Activated CD8-positive, alpha-beta memory T cell treated with anti-CD3 and anti-CD28 coated beads, Interleukin-2, amount 50 U/mL, for 4 hours (primary cell): Measurements from ENCODE around the gene CNTN6.

Experiments used
- DNase-seq: peaks from one replicate; pipeline ENCODE4 v3.0.0-alpha.2; 2020

CNTN6 gene

DNA sequence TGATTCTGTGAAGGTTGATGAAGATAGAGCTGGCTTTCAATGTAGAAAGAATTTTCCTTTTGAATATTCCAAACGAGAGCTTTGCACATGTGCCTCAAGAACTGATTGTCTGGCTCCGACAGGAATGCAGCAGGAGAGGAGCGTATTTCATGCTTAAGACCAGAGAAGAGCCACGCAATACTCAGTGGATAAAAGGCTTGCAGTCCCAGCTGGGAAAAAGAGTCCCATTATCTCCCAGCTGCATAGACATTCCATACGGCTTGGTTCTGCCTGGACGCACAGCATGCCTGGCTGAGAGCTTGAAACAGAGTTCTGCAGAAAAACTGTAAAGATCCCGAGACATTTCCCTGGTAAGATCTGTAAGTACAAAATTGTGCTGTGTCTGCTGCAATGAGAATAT is at the start of gene CNTN6:
Gene CNTN6, plus strand, starts transcription at position 254 of the 400 bp plus-strand sequence. CDS start 54,985 bp downstream, outside the sequence.
- no peak for DNase-seq

DNA sequence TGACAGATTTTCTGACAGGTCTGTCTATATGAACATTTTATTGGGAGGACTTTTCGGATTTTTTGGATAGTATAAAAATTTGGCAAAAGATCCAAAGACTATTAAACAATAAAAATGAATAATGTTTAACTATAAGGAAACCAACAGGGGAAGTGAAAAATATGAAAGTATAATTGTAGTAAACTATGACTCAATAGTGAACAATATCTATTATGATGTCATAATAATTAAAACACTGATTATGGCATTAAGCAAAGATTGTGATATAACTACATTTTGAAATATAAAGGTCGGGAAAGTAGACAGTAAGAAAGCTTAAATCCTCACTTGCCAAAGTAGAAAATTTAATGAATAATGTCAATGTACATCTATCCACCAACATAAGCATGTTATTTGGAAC is 44.3 kb upstream of the CNTN6 start:
- no peak for DNase-seq

DNA sequence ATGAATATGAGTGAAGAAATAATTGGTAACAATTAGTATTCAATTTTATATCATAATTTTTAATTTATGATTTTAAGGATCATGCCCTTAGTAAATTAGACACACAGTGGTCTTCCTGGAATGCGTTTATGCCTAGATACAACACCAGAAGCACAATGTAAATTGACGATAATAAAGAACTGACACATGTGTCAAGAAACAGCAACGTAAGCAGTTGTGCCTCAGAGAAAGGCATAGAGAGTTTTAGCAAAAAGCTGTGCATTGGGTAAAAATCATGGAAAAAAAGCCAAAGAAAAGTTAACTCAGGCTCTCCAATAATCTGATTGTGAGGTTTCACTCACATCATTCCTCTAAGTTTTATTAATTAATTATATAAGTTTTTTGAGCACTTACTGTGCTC is 37.0 kb upstream of the CNTN6 start:
- no peak for DNase-seq

DNA sequence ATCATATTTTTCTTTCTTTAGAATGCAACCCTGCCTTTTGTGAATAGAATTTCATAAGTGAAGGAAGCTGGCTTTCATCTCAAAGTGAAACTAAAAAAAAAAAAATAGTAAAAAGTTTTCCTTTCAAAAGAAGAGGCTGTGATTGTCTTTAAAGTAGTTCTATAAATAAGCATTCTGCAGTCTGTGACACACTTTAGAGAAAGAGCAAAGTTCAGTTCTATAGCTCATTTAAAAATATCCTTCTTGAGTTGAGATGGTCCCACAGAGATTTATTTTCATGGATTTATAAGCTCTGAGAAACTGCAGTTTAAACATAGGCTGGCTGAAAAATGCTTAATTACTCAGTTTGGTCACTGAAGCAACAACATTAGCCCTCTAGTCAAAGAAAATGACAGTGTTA is 36.1 kb upstream of the CNTN6 start:
- no peak for DNase-seq

DNA sequence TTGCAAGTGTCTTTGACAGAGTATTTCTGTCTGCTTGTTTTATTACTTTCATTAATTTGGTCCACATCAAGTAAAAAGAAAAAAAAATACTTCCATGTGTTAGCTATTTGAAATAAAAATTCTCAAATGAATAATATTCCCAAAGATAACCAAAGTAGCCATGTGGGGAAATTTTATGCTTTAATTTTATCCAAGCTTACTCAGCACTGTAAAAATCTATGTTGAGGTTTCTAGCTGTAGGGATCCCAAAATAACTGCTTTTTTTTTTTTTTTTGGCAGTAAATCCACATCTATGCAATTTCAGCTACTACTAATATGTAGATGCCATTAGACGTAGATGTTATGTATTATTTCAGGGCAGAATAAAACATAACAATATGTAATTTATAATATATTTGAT is 35.4 kb upstream of the CNTN6 start:
- DNase-seq: no peak

DNA sequence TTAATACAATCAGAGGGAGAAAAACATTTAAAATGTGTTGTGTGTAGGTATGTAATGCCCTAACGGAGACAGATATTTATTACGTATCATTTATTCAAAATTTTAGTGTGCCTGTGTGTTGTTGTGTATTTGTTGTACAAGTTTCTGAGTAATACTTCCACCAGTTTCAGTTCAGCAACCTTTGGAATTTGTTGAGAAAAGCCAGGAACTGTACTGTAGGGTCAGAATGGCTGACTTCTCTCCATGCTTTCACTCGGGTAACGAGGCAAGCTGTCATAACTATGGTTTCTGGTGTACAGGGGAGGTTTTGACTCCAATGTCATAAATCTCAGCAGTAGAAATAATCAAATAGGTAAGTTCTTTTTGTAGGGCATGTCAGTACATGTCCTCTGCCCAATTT is 23.8 kb upstream of the CNTN6 start:
- DNase-seq: no peak

DNA sequence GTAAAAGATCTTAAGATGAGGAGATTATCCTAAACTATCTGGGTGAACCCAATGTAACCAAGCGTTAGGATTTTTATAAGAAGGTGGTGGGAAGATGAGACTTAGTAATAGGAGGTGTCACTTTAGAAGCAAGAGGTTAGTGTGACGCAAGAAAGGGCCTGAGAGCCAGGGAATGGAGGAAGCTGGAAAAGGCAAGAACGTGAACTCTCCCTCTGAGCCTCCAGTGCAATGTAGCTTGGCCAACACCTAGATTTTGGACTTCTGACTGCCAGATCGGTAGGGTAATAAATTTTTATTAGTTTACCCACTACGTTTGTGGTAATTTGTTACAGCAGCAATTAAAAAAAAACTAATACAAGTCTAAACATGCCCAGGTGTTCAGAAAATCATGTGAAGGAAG is 20.8 kb upstream of the CNTN6 start:
- DNase-seq: no peak

DNA sequence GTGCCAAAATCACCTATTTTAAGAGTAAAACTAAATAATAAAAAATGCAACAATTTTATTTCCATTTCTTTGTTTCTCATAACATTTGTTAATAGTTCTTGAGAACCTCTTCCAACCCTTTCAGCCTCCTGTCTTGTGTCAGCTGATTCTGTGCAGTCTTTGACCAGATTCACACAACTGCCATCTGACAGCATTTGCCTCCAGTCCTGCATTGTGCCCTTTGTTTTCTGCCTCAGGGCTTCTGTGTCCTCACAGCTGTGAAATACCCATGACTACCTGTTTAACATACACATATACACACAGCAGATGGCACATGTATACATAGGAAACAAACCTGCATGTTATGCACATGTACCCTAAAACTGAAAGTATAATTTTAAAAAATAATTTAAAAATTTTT is 13.2 kb upstream of the CNTN6 start:
- no peak for DNase-seq

DNA sequence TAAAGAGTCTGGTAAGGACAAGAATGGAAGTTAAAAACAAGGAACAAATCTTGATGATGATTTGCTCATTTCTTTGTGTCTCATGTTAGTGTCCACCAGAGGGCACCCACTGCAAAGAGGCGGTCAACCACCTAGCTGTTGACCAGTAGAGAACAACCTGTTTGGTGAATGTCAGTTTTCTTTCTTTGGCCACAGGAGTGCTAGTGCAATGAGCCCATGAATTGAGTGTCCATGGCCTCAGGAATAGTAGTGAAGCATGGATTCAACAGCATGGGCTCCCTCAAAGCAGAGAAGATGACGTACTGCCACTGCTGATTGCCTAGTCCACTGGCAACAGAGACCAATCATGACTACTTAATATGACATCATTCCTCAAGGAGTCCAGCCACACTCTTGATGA is 10.7 kb upstream of the CNTN6 start:
- no peak for DNase-seq

DNA sequence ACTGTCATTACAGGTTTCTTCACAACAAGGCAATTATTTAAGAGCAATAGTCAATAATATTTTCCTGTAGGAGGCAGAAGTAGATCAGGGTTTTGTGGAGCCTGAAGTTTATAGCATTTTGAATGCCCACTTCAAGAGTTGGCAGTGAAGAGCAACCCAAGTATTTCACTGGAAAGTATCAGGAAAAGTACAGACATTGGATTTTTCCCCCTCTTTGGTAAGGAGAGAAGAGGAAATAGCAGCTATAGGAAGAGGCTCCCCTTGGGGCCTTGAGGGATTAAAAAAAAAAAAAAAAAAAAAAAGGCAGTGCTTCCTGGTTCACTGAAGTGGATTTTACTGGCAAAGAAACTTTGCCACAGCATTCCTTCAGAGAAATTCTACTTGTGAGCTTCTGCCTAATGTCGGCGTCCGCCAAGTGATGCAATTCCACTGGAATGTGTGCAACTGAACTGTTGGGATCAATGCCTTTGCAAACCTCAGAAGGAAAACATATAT is 5.7 kb upstream of the CNTN6 start:
- no peak for DNase-seq

DNA sequence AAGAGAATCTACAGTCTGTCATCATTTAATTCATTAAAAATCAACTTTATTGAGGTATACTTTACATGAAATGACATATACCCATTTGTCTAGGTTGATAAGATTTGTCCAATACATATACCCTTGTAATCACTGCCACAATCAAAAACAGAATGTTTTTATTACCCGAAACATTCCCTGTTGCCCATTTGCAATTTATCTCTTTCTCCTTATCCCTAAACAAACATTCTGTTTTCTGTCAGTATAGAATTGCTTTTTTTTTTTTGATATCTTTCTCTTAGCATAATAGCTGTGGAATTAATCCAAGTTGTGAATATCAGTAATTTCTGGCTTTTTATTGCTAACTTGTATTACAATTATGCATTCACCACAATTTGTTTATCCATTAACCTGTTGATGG is 4.3 kb upstream of the CNTN6 start:
- DNase-seq: no peak

DNA sequence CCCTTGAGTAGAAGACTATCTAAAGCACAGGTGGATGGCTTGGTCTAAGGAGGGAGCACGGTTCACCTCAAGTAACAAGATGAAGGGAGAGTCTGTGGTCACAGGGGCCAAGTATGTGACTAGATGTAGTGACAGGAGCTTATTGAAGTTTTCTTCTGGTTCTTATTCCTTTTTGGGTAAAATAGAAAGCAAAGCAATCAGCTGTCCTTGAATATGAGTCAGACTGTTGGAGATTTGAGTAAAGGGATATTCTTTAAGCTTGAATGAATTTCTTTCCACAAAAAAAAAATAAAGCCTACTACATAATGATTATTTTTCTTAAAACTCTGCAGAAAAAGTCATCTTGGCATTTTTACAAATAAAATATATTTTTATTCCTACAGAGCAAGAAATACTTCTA is 1.5 kb upstream of the CNTN6 start:
- DNase-seq: no peak

DNA sequence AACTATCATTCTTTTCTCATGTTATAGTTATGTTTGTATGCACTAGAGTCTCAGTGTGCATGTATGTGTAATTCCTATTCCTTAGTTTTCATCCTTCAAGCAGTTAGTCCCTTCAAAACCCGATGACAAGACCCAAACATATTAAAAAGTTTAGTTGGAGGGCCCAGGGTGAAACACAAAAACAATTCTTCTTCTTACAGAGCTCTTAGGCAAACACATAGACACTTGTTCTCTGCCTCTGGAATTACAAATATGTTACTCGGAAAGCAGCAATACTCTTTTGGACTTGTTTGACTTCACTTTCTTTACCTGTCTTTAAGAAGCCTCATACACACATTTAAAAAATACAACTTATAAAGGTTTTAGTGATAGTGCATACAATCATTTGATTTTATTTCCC is 763 bp upstream of the CNTN6 start:
- no peak for DNase-seq

DNA sequence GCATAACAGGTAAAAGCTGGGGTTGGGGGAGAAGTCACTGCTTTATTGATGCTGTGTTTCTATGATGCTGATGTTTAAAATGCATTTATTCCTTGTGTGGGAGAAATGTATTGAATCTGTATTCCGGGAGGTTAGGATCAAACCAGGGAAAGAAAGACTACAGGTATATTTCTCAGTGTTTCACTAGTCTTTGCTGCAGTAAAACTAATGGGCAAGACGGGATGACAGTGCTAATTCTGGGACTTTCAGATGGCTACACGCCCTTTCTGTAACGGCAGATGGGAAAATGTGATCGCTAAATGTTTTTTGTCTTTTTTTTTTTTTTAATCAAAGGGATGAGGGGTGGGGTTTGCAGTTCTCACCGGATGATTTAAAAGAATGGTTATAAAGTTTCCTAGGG is 393 bp downstream of the CNTN6 start:
- DNase-seq: no peak

DNA sequence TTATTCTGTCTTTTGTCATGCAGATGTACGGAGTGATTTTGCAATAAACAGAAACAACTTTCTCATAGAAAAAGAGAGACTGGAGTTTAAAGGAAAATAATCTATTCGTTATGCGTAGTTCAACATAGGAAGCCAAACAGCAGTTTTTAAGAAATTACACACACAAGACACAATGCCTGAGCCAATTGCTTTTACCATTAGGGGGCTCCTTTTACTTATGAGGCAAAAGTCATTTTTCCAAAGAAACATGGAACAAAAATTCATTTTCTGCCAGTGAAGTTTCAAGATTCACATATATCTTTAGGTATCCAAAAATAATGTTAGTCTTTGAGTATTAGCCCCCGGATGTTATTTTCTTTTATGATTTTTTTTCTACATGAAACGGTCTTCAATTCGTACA is 10.7 kb downstream of the CNTN6 start:
- DNase-seq: no peak

DNA sequence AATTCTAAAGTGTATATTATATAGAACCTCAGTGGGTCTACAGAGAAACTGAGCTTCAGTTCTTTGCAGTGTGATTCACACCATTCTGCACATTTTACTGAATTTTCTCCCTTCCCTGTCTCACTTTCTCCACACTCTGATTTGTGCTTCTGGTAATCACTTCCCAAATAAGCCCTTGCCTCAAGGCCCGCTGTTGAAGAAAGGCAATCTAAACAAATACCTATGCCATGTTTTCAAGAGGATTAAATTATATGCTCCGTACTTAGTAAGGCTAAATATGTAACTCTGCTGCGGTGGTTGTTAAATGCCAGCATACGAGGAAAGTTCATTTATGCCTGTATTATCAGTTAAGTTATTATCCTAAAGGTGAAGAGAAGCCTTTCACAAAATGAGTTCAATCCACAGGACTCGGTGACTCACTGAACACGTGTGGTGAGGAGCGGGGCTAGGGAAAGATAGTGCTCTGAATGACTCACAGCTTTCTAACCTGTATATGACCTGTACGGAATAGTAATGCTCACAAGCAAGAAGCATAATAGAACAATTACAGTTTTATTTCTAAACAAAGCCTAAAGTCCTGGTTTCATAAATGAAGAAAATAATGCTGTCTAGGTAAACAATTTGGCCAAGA is 25.1 kb downstream of the CNTN6 start:
- DNase-seq: no peak

DNA sequence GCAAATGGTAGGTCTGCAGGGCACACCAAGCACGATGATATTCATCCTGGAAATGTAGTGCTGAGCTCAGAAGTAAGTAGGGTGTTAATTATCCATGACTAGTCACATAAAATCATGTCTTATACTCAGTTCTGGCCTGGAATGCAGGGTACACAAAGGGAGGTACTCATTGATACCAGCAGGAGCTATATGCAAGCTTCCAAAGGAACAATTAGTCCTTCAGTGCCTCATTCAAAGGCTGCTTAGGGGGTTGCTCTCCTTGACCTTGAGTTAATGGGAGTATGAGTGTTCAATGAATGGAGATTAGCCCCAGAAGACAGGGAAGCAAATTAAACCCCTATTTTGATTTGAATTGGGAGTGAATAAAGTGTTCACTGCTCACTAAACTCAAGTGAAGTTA is 38.3 kb downstream of the CNTN6 start:
- no peak for DNase-seq

DNA sequence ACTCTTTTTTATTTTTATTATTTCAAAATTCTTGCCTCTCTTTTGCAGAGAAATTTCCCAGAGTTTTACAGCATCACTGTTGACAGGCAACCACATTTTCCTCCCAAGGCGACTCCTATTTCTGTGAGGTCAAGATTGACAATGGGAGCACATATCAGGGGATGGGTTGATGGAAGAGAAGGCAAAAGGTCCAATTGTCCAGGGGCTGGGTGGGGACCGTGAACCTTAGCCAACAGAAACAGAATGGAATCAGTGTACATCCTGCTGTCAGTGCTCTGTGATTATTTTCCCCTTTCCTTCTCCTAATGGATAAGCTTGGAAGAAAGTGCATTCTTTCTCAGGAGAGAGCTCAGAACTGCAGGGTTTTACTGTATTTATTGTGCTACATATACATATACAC is 42.4 kb downstream of the CNTN6 start:
- no peak for DNase-seq

DNA sequence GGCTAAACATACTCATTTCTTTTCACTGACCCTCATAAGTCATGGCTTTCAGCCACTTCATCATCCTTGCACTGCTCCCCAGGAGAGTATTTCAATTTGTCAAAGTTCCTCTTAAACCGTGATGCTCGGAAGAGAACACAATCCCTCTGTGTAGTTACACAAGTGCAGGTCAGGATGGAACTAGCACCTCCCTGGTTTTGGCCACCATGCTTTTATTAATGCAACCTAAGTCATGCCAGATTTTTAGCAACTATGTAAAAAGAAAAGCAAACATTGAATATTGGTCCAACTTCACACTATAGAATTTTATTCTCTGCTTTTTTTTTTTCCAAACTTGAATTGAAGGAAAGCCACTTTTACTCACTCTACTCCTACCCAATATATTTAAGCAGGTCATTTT is 45.2 kb downstream of the CNTN6 start:
- DNase-seq: no peak

DNA sequence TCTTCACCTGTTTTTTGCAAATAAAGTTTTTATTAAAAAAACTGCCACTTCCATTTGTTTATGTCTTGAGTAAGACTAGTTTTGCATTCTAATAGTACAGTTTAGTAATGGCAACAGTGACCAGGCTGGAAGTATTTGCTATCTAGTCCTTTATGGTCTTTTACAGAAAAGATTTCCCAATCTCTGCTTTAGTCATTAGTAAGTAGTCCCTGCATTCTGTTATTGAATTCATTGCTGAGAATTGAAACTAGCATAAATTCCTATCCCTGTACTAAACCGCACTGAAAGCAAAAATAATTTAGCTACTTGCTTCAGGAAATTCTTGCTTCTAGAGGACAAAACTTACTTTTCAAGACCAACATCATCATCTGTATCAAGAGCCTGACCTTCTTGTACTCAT is 46.2 kb downstream of the CNTN6 start:
- no peak for DNase-seq

DNA sequence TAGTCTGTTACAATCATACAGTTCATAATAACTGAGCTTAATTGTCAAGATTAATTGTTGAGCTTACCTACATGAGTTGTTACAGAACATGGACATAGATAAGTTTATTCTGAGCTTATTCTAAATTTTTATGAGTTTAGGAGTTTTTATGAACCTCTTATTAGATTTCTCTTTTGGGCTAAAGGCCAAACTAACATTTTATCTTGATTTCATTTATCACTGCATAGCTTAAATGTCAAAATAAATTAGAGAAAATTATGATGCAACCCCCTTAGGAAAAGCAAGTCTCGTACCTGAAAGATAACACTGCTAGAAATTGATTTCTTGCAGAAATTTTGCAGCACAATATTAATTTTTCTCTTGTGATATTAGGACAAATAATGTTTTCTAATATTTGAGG is 54.5 kb downstream of the CNTN6 start:
- DNase-seq: no peak

DNA sequence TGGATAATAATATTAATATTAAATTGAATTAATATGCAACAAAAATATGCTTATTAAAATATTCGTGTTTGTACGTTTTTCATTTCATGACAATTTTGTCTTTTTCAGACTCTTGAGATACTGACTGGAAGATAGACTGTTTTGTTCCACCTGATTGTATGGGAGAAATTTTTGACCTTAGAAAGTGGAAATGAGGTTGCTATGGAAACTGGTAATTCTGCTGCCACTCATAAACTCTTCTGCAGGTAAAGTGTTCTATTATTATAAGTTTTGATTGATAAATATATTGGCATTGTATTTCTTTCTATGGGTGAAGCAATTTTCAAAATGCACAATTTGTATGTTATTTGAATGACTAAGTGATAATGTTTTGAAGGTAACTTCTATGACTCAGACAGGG is 55.0 kb downstream of the CNTN6 start:
- DNase-seq: no peak

DNA sequence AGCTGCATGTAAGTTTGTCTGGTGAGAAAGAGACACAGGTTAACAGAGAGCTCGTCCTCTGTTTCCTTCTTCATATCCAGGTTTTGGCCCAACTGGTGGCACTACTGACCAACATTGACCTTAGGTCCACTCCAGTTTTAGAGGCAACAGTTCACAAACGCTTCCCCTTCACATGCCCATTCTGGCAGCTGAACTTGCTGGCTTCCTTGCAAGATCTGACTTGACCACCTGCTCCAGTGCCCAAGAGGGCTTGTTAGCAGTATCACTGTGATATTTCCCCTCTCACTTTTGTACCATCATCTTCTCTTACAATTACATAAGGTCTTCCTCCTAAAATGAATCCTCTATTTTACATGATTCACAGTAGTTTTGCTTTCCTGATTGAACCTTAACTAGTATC is 71.3 kb downstream of the CNTN6 start:
- DNase-seq: no peak

DNA sequence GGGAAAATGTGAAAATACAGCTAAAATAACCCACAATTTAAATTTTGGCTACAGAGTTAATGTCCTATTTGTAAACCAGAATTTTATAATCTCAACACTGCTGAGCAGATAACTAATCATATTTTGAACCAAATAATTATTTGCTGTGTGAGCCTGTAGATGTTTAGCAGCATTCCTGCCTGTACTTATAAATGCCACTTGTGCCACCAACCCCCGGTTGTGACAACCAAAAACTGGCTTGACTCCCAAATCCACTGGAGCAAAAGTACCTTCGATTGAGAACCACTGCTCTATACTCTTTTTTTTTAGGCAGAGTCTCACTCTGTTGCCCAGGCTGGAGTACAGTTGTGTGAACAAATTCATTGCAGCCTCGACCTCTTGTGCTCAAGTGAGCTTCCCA is 78.5 kb downstream of the CNTN6 start:
- no peak for DNase-seq

DNA sequence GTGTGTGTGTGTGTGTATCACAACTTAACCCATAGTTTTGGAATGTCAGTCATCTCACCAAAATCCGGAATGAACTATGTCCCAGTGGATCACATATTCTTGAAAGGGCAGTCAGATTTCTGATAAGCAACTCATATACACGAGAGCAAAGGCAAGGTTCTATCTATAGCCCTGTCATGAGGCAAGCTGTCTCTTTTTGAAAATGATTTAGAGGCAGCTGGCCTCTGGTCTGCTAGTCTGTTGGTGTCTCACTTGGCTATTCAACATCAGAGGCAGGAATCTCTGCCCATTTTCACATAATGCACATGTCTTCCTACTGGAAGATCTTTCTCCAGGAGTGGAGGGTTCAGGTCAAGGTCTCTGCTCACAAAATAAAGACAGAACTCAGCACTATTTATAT is 79.8 kb downstream of the CNTN6 start:
- DNase-seq: no peak

DNA sequence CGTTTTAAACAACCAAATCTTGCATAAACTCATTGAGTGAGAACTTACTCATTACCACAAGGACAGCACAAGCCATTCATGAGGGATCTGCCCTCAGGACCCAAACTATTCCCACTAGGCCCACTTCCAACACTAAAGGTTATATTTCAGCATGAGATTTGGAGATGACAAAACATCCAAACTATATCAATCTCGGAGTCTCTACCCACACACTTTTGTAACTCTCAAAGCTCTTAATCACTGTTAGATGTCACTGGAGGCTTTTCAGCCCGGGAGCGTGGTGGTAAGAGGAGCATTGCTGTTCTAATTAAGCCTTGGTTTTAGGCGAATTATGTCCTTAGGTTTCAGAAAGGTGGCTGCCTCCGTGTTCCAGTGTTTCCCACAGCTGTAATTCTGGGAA is 86.3 kb downstream of the CNTN6 start:
- DNase-seq: no peak
